Measurements from ENCODE around the gene CNST. TPM values are rescaled to one million over a fixed set of nuclear protein-coding genes. Genes with fewer than 3 reads are reported as not detected.

The CNST gene
- total and polyA plus RNA-seq, 9 of the 15 experiments (the other 6 are each of a cell fraction or from before 2014, with no cell fraction given): 17.0 to 55.3 (median 30.8) TPM

GRCh38 chr1:246566813-246567645 lies 773 bp downstream of the CNST start (continued):
- TF ChIP-seq AFF1 (IDR thresholded peaks at IDR 0.05; ENCODE audit: low read depth in 1 of 2, partially characterized antibody in 2 of 2) (peak; percentile 37 to 74), ZNF740 (CRISPR knock-in tag; IDR thresholded peaks at IDR 0.05) (peak; percentile 98), ZNF740 (tag; IDR thresholded peaks at IDR 0.05) (peak in 1 of 2 experiments; percentile 99; a peak in 2 of 4 replicates), MTA1 (IDR thresholded peaks at IDR 0.05; ENCODE audit: borderline replicate concordance) (peak; percentile 84), POLR3A (IDR thresholded peaks at IDR 0.05; ENCODE audit: borderline replicate concordance, extremely low read depth, insufficient read depth, insufficient read length) (no peak), SMARCA5 (IDR thresholded peaks at IDR 0.05) (0 out of 2 replicates have a peak, but pooled peaks have one; percentile 27), VEZF1 (CRISPR knock-in tag; IDR thresholded peaks at IDR 0.05) (peak; percentile 81), TFAP4 (CRISPR knock-in tag; IDR thresholded peaks at IDR 0.05; ENCODE audit: borderline replicate concordance) (no peak), KDM1A (IDR thresholded peaks at IDR 0.05) (0 out of 4 replicates have a peak, but pooled peaks of 1 of the 2 experiments have one; percentile 54), SUPT5H (IDR thresholded peaks at IDR 0.05) (peak; percentile 61; the same call in 1 of the 2 replicates), JUNB (CRISPR knock-in tag; conservative IDR thresholded peaks at IDR 0.05) (no peak), TAF1 (IDR thresholded peaks at IDR 0.05; ENCODE audit: control insufficient read depth, extremely low read depth, insufficient read depth, low read length, severe bottlenecking) (peak; percentile 34), CC2D1A (IDR thresholded peaks at IDR 0.05) (0 out of 2 replicates have a peak, but pooled peaks have one; percentile 56), MAZ (CRISPR knock-in tag; conservative IDR thresholded peaks at IDR 0.05 in 1 of 2, IDR thresholded peaks at IDR 0.05 in 1 of 2) (0 out of 4 replicates have a peak, but pooled peaks of 1 of the 2 experiments have one; percentile 5), CHAMP1 (IDR thresholded peaks at IDR 0.05) (no peak)

All from K562 (cell line).